Neural cell (in vitro differentiated cells): ENCODE results near the gene CYB5R3.

Experiments
- CTCF ChIP-seq: fragments of 450-650 bp; IDR thresholded peaks from 2 replicates; pipeline ENCODE4 v1.5.1; 2014; ENCODE audit warnings: antibody characterized with exemption, mild to moderate bottlenecking, moderate library complexity; ENCODE audit not compliant: poor library complexity, severe bottlenecking
- EP300 ChIP-seq: fragments of 450-650 bp; conservative IDR thresholded peaks from 2 replicates; pipeline ENCODE4 v1.6.1; 2014; ENCODE audit warnings: antibody characterized with exemption, mild to moderate bottlenecking, moderate library complexity; ENCODE audit not compliant: poor library complexity, severe bottlenecking
- POLR2AphosphoS5 ChIP-seq: IDR thresholded peaks from 2 replicates; pipeline ENCODE4 v1.6.1; 2012
- RAD21 ChIP-seq: fragments of 450-650 bp; conservative IDR thresholded peaks from 2 replicates; pipeline ENCODE4 v1.6.1; 2014; ENCODE audit warnings: antibody characterized with exemption, mild to moderate bottlenecking, moderate library complexity
- SMC3 ChIP-seq: fragments of 450-650 bp; conservative IDR thresholded peaks from 2 replicates; pipeline ENCODE4 v1.6.1; 2014; ENCODE audit warnings: antibody characterized with exemption, mild to moderate bottlenecking, moderate library complexity; ENCODE audit not compliant: poor library complexity

DNA sequence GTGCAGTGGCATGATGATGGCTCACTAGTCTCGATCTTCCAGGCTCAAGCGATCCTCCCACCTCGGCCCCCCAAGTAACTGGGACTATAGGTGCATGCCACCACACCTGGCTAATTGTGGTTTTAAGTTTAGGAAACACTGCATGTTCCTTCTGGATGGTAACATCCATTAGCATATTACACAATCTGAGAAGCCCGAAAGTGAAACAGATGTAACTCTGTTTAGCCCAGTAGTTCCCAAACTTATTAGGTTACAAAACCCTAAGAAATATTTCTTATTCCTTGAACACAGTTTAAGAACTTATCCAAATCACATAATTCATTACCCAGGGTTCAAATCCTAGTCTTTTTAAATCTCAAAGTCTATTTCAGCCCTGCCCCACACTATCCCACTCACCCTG, 62.8 kb downstream of the CYB5R3 start:
- TF ChIP-seq CTCF (no peak), EP300 (no peak), POLR2AphosphoS5 (no peak), SMC3 (no peak), RAD21 (no peak)
